ENCODE data around the gene CDHR2.

Gene CDHR2

GRCh38 chr5:176644294-176644693, 95.2 kb downstream of the CDHR2 start:
- no peak overlapping the region for H3K4me3 ChIP-seq (ENCODE audit: low read depth, low read length)
- TF ChIP-seq CTCF (IDR thresholded peaks at IDR 0.05; ENCODE audit: insufficient read depth, low read depth, low read length, missing control alignments), result no peak
- DNase-seq (ENCODE audit: low read depth), result no peak

GRCh38 chr5:176644878-176645670, 95.9 kb downstream of the CDHR2 start:
- no peak overlapping the region for H3K4me3 ChIP-seq (ENCODE audit: low read depth, low read length)
- no peak for TF ChIP-seq CTCF (IDR thresholded peaks at IDR 0.05; ENCODE audit: insufficient read depth, low read depth, low read length, missing control alignments)
- no peak for DNase-seq (ENCODE audit: low read depth)

All from GM12865 (cell line).